CD4-positive, alpha-beta T cell (primary cell): ENCODE results near the gene PCDH19. TPM values are rescaled to one million over a fixed set of nuclear protein-coding genes. Genes with fewer than 3 reads are reported as not detected.

Experiments
- ATAC-seq: fragments of 200-7000 bp; cut with Tn5 transposase; one replicate; pipeline ENCODE4 v1.10.0; 2022; ENCODE audit warnings: mild to moderate bottlenecking; ENCODE audit not compliant: poor library complexity
- CTCF ChIA-PET: fragments of 350-600 bp; sonication (Branson Sonifier 250); formaldehyde crosslinking; loops from one replicate; lab custom pipeline; 2021; ENCODE audit warnings: antibody characterized with exemption, inconsistent platforms; lab: Charles Lee
- POLR2A ChIA-PET: fragments of 350-600 bp; sonication (Branson Sonifier 250); formaldehyde crosslinking; loops from one replicate; lab custom pipeline; 2021; ENCODE audit warnings: antibody characterized with exemption, inconsistent platforms; lab: Charles Lee
- DNase-seq, 14 experiments: peaks; one replicate each; pipeline ENCODE4 v3.0.0-alpha.2; 2013 to 2020; ENCODE audit warnings: mixed read lengths in 2 of 14
- H3K27ac ChIP-seq, 2 donors: one replicate each; pipeline versions ENCODE4 v1.5.1 to v1.7.0; 2013; ENCODE audit warnings: low read length in 2 of 2, low read depth in 1 of 2, mild to moderate bottlenecking in 1 of 2
- H3K27me3 ChIP-seq, 2 experiments: 1 replicate in 1 of 2; 2 replicates in 1 of 2; pipeline versions ENCODE4 v1.6.1 to v1.7.0; 2013; ENCODE audit warnings: low read length in 2 of 2, control low read depth in 1 of 2, mild to moderate bottlenecking in 1 of 2, moderate library complexity in 1 of 2; ENCODE audit not compliant: insufficient read depth in 2 of 2, control insufficient read depth in 1 of 2
- H3K36me3 ChIP-seq: one replicate; pipeline ENCODE4 v1.6.1; 2013; ENCODE audit warnings: low read length, control low read depth; ENCODE audit not compliant: insufficient read depth
- H3K4me1 ChIP-seq: one replicate; pipeline ENCODE4 v1.6.1; 2013; ENCODE audit warnings: low read length, control low read depth; ENCODE audit not compliant: insufficient read depth
- H3K4me3 ChIP-seq: one replicate; pipeline ENCODE4 v1.5.1; 2013; ENCODE audit warnings: mild to moderate bottlenecking, low read length, moderate library complexity
- H3K9me3 ChIP-seq, 2 experiments: 1 replicate in 1 of 2; 2 replicates in 1 of 2; pipeline versions ENCODE4 v1.6.1 to v1.7.0; 2013; ENCODE audit warnings: low read length in 2 of 2, mild to moderate bottlenecking in 2 of 2, control low read depth in 1 of 2, moderate library complexity in 1 of 2; ENCODE audit not compliant: control insufficient read depth in 1 of 2, insufficient read depth in 1 of 2
- H3K27ac Mint-ChIP-seq: one replicate; pipeline ENCODE4 v1.8.0; 2020; ENCODE audit warnings: mixed read lengths
- H3K27me3 Mint-ChIP-seq: one replicate; pipeline ENCODE4 v1.8.0; 2021; ENCODE audit warnings: mixed read lengths
- H3K36me3 Mint-ChIP-seq: one replicate; pipeline ENCODE4 v1.8.0; 2021; ENCODE audit warnings: low read depth, mixed read lengths
- H3K4me1 Mint-ChIP-seq: one replicate; pipeline ENCODE4 v1.8.0; 2021; ENCODE audit warnings: low read depth, mixed read lengths
- H3K4me3 Mint-ChIP-seq: one replicate; pipeline ENCODE4 v1.8.0; 2020; ENCODE audit warnings: mild to moderate bottlenecking, mixed read lengths
- H3K9me3 Mint-ChIP-seq: one replicate; pipeline ENCODE4 v1.8.0; 2020; ENCODE audit warnings: mixed read lengths
- intact Hi-C, 2 experiments: fragments of 100-400 bp; cut with DNase I in 1 of 2; cut with micrococcal nuclease in 1 of 2; formaldehyde crosslinking; loops; one replicate each; pipeline versions ENCODE4 v1.15.1 to v1.9.0; 2023 to 2025; cut with DNase I, micrococcal nuclease
- total RNA-seq, 174 experiments: library from RNA in 2 of 174; stranded (reverse) in 2 of 174; gene quantifications; one replicate each; pipeline ENCODE4 v1.2.3 and lab custom pipeline; 2021 to 2026
- TF ChIP-seq, protein P1 (sequence below): fragments of 200-600 bp; IDR thresholded peaks from one replicate; pipeline ENCODE4 v1.8.0; 2022; ENCODE audit warnings: antibody characterized with exemption, mild to moderate bottlenecking

PCDH19 gene
- total RNA-seq, 2 experiments from 2014 or later, result 0.03 TPM; not detected in 1

DNA sequence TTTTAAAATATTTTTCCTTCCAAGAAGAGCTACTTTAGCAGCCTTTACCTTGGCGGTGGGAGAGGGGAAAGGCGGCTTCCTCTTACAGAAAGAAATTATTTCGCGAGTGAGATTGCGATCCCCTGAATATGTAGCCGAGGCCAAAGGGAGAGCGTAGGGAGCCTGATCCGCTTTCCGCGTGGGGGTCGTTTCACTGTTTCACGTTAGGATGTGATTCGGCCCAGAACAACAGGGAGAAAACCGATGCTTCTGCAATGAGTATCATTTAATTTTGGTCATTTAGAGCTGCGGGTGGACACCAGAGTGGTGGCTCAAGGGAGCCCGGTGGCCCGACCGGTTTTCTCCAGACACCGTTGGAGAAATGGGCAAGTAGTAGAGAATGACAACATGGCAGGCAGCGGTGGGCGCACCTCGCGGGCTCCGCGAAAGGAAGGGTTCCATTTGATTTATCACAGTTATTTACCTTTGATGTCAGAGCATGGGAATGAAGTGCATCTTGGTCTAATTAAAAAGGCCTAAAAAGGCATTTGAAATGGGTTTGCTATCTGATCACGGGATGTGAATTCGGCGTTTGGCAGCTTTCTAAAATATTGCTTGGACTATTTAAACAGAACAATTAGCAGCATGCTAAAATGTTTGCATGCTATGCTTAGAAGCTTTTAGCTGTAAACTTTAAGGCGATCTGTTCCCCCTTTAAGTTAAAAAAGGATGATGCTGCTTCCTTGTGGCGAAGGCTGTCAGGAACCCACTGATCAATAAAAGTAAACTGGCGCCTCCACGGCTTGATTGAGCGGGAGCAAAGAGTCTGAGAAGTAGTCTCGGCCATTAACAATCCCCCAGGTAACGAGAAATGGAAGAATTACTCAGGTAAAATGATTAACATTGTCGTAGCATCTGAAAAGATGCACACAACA is 2.0 kb upstream of the PCDH19 start:
- intact Hi-C loops, result no loop called here
- CTCF ChIA-PET, result interaction anchor here (0.6 kb wide), 1 partner anchor 9 kb away, joined by 3 read pairs; no protein-coding TSS in a partner anchor
- Mint-ChIP-seq H3K4me3 (peak overlapping the region; percentile 18), H3K36me3 (no peaks in the 10 kb centered on the region), H3K4me1 (peaks cover 11% of the 10 kb centered on the region), H3K9me3 (no peaks in the 10 kb centered on the region), H3K27ac (no peak overlapping the region), H3K27me3 (peaks cover 53% of the 10 kb centered on the region)
- Histone ChIP-seq H3K4me1 (peaks cover 28% of the 10 kb centered on the region), H3K36me3 (no peaks in the 10 kb centered on the region), H3K27me3 (peaks cover 15 to 53% of the 10 kb centered on the region in 2 experiments), H3K4me3 (no peak overlapping the region), H3K9me3 (peaks cover 0 to 17% of the 10 kb centered on the region in 2 experiments), H3K27ac (no peak overlapping the region)
- TF ChIP-seq, protein P1, sequence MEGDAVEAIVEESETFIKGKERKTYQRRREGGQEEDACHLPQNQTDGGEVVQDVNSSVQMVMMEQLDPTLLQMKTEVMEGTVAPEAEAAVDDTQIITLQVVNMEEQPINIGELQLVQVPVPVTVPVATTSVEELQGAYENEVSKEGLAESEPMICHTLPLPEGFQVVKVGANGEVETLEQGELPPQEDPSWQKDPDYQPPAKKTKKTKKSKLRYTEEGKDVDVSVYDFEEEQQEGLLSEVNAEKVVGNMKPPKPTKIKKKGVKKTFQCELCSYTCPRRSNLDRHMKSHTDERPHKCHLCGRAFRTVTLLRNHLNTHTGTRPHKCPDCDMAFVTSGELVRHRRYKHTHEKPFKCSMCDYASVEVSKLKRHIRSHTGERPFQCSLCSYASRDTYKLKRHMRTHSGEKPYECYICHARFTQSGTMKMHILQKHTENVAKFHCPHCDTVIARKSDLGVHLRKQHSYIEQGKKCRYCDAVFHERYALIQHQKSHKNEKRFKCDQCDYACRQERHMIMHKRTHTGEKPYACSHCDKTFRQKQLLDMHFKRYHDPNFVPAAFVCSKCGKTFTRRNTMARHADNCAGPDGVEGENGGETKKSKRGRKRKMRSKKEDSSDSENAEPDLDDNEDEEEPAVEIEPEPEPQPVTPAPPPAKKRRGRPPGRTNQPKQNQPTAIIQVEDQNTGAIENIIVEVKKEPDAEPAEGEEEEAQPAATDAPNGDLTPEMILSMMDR, result no peak
- ATAC-seq (no peak), DNase-seq (no peak)
- POLR2A ChIA-PET, result no interaction called here

DNA sequence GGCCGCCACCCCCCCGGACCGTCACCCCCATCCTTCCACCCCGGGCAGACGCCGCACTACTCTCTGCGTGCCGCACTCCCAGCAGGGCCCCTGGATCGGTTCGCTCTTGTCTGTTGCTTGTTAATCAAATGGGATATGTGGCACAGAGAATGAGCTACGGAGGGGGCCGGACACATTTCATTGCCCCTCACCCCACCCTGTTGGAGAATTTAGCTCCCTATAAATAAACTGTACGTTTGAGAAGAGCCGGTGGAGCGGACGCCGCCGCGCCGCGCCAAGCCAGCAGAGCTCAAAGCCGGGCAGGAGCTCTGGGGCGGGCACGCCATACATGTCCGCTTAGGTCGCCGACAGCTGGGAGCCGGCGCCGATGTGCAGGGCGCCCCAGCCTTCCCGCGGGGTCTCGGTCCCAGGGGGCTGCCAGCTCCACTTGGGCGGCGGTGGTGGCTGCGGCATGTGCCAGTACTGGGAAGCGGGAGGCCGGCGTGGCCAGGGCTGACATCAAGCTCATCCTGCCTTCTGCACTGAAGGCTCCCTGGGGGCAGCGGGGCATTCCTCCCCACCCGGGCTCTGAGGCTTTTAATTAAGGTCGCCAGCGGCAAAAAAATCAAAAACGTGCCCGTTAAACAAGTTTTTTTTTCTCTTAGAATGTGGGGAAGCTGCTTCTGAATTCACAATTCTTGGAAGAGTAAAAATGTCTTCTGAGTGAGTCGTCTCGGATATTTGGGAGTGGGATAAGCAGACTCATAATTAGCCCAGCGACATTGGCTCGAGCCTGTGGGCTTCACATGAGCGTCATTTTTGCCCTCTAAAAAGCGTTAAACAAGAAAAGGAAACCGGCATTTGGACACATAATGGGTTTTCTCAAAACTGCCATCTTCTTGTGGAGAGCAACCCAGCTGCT is 1.1 kb upstream of the PCDH19 start:
- peaks cover 11% of the 10 kb centered on the region for H3K4me1 Mint-ChIP-seq

More for the DNA sequence above, 1.1 kb upstream of the PCDH19 start:
- H3K9me3 ChIP-seq, result peaks cover 0 to 21% of the 10 kb centered on the region in 2 experiments
- H3K36me3 Mint-ChIP-seq, result no peaks in the 10 kb centered on the region
- intact Hi-C loops, result no loop called here
- H3K4me3 Mint-ChIP-seq, result peak overlapping the region; percentile 15
- H3K27ac ChIP-seq, result no peak overlapping the region
- POLR2A ChIA-PET, result no interaction called here
- H3K36me3 ChIP-seq, result no peaks in the 10 kb centered on the region
- H3K4me1 ChIP-seq, result peaks cover 28% of the 10 kb centered on the region
- ATAC-seq, result no peak
- H3K4me3 ChIP-seq, result no peak overlapping the region
- peaks cover 62% of the 10 kb centered on the region for H3K27me3 Mint-ChIP-seq
- H3K27ac Mint-ChIP-seq, result no peak overlapping the region
- no peak for DNase-seq
- no peaks in the 10 kb centered on the region for H3K9me3 Mint-ChIP-seq
- CTCF ChIA-PET, result no interaction called here
- TF ChIP-seq, protein P1, result no peak
- peaks cover 18 to 51% of the 10 kb centered on the region in 2 experiments for H3K27me3 ChIP-seq
